Measurements from ENCODE around the gene TMEM161A. TPM values are rescaled to one million over a fixed set of nuclear protein-coding genes. Genes with fewer than 3 reads are reported as not detected.

TMEM161A gene
- total and polyA plus RNA-seq, 9 of the 15 experiments (the other 6 are each of a cell fraction or from before 2014, with no cell fraction given), result 0.63 to 92.3 (median 38.9) TPM

DNA sequence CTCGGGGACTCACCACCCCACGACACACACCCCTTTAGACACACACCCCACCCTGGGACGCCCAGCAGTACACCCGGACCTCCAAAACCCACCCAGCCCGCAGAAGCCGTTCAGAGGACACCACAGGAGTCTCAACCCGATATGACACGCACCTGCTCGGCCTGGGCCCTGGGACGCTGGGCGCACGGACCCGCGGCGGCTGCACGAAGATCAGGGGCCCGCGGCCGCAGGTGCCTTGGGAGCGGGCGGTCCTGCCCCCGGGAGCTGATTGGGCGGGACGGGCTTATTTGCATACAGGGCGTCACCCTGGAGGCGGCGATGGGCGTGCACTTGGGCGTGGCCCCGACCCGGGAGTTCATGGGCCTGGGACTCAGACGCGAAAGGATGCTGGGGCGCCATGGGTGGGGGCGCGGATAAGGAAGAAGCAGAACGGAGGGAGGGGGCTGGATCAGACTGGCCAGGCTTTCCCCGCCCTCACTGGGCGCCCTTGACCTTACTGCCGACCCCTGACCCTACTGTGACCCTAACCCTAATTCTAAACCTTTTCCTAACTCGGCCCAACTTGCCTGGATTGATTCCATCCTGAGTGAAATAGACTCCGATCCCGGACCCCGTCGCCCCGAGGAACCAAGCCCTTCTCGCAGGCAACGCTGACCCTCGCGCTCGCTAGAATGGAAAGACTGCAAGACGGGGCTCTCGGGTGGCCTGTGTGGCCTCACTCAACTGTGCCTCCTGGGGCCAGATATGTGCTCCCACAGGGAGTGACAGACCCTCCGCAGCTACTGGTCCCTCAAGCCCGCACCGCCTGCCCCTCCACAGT, 32.0 kb upstream of the TMEM161A start, which contains the start of gene MEF2B (continued):
- TF ChIP-seq ZBTB7A (IDR thresholded peaks at IDR 0.05; ENCODE audit: borderline replicate concordance, control insufficient read depth, low read depth, low read length) (0 out of 2 replicates have a peak, but pooled peaks have one; percentile 60), STAT5A (IDR thresholded peaks at IDR 0.05; ENCODE audit: borderline replicate concordance, low read length) (no peak), ZNF431 (CRISPR knock-in tag; IDR thresholded peaks at IDR 0.05) (no peak), ZBED1 (IDR thresholded peaks at IDR 0.05) (no peak), ZNF408 (CRISPR knock-in tag; IDR thresholded peaks at IDR 0.05; ENCODE audit: low read depth) (no peak), ZNF239 (CRISPR knock-in tag; IDR thresholded peaks at IDR 0.05) (no peak), SRSF7 (optimal IDR thresholded peaks at IDR 0.05; ENCODE audit: low read depth, low read length) (no peak), BHLHE40 (IDR thresholded peaks at IDR 0.05; ENCODE audit: low read length) (peak; percentile 69), EZH2 (IDR thresholded peaks at IDR 0.05; ENCODE audit: borderline replicate concordance, low read depth, low read length) (no peak), ZNF778 (CRISPR knock-in tag; IDR thresholded peaks at IDR 0.05) (no peak), KDM2B (CRISPR knock-in tag; IDR thresholded peaks at IDR 0.05) (peak; percentile 54; the same call in 1 of the 2 replicates), SMAD3 (CRISPR knock-in tag; conservative IDR thresholded peaks at IDR 0.05) (no peak), NCOA1 (IDR thresholded peaks at IDR 0.05; ENCODE audit: low read depth) (no peak), SUPT5H (IDR thresholded peaks at IDR 0.05) (peak; percentile 27; the same call in 1 of the 2 replicates), WHSC1 (IDR thresholded peaks at IDR 0.05; ENCODE audit: low read length) (no peak), YBX1 (IDR thresholded peaks at IDR 0.05) (no peak), L3MBTL2 (IDR thresholded peaks at IDR 0.05) (peak; percentile 58), ZNF165 (CRISPR knock-in tag; IDR thresholded peaks at IDR 0.05; ENCODE audit: borderline replicate concordance) (no peak), ZNF507 (tag; conservative IDR thresholded peaks at IDR 0.05) (no peak), ADNP (tag; IDR thresholded peaks at IDR 0.05) (no peak), POLR2A (conservative IDR thresholded peaks at IDR 0.05) (0 out of 2 replicates have a peak, but pooled peaks have one; percentile 19), NFE2 (IDR thresholded peaks at IDR 0.05; ENCODE audit: low read depth) (no peak), ZNF699 (CRISPR knock-in tag; IDR thresholded peaks at IDR 0.05; ENCODE audit: insufficient replicate concordance) (no peak), ETV6 (IDR thresholded peaks at IDR 0.05; ENCODE audit: borderline replicate concordance in 1 of 2, low read depth in 2 of 2, low read length in 1 of 2) (no peak), ETV6 (CRISPR knock-in tag; IDR thresholded peaks at IDR 0.05; ENCODE audit: borderline replicate concordance) (no peak)
- TF ChIP-seq, protein P1, sequence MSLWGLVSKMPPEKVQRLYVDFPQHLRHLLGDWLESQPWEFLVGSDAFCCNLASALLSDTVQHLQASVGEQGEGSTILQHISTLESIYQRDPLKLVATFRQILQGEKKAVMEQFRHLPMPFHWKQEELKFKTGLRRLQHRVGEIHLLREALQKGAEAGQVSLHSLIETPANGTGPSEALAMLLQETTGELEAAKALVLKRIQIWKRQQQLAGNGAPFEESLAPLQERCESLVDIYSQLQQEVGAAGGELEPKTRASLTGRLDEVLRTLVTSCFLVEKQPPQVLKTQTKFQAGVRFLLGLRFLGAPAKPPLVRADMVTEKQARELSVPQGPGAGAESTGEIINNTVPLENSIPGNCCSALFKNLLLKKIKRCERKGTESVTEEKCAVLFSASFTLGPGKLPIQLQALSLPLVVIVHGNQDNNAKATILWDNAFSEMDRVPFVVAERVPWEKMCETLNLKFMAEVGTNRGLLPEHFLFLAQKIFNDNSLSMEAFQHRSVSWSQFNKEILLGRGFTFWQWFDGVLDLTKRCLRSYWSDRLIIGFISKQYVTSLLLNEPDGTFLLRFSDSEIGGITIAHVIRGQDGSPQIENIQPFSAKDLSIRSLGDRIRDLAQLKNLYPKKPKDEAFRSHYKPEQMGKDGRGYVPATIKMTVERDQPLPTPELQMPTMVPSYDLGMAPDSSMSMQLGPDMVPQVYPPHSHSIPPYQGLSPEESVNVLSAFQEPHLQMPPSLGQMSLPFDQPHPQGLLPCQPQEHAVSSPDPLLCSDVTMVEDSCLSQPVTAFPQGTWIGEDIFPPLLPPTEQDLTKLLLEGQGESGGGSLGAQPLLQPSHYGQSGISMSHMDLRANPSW (CRISPR knock-in tag; IDR thresholded peaks at IDR 0.05), result no peak
- TF ChIP-seq, protein P2, sequence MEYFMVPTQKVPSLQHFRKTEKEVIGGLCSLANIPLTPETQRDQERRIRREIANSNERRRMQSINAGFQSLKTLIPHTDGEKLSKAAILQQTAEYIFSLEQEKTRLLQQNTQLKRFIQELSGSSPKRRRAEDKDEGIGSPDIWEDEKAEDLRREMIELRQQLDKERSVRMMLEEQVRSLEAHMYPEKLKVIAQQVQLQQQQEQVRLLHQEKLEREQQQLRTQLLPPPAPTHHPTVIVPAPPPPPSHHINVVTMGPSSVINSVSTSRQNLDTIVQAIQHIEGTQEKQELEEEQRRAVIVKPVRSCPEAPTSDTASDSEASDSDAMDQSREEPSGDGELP (CRISPR knock-in tag; IDR thresholded peaks at IDR 0.05; ENCODE audit: borderline replicate concordance), result peak; percentile 32; the same call in 1 of the 2 replicates
- TF ChIP-seq, protein P3, sequence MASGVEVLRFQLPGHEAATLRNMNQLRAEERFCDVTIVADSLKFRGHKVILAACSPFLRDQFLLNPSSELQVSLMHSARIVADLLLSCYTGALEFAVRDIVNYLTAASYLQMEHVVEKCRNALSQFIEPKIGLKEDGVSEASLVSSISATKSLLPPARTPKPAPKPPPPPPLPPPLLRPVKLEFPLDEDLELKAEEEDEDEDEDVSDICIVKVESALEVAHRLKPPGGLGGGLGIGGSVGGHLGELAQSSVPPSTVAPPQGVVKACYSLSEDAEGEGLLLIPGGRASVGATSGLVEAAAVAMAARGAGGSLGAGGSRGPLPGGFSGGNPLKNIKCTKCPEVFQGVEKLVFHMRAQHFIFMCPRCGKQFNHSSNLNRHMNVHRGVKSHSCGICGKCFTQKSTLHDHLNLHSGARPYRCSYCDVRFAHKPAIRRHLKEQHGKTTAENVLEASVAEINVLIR (CRISPR knock-in tag; IDR thresholded peaks at IDR 0.05), result no peak
